GM21786 (cell line): ENCODE results near the gene COLQ.
"Not testable (repeated sequence)": the region's sequence is repeated elsewhere in the genome, so short reads cannot be mapped to it uniquely, and the experiment has no call there.

Source experiments
- ATAC-seq: cut with Tn5 transposase; IDR thresholded peaks from one replicate; pipeline ENCODE4 v1.9.1; 2021; ENCODE audit not compliant: unreplicated experiment

The COLQ gene

DNA sequence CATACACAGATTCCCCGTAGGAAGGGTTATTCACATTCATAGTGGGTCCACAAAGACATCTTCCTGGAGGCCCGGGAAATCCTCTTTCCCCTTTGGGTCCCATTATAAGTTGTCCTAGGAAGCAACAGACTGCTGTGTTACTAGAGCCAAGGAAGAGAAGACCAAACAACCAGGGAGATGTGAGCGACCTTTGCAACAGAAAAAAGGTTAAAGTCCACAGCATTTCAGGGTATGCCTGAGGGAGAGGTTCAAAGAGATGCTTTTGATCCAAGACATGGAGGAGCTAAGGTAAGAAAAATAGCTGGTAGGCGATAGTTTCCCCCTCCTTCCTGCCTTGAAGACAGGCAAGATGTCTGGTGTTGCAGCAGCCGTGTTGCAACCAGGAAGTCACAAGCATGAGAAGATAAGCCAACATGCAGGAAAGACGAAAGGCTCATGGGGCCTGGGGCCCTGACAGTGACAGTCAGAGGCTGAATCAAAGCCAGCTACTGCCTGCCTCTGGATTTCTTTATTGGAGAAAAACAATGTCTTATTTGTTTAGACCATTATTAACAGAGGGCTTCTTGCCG is 63.2 kb downstream of the COLQ start:
- ATAC-seq = no peak

DNA sequence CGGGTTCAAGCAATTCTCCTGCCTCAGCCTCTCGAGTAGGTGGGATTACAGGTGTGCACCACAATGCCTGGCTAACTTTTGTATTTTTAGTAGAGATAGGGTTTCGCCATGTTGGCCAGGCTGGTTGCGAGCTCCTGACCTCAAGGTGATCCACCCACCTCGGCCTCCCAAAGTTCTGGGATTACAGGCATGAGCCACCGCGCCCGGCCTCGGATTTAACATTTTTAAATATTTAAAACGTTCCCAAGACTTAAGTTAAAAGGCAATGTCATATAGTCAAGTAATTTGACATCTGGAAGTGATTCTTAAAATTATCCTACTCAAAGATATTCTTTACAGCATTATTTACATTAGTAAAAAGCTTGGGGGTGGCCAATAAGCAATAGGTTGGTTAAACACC is 64.6 kb downstream of the COLQ start:
- ATAC-seq = not testable (repeated sequence)

GRCh38 chr3:15456321-15456720 is 65.2 kb downstream of the COLQ start:
- no peak for ATAC-seq

DNA sequence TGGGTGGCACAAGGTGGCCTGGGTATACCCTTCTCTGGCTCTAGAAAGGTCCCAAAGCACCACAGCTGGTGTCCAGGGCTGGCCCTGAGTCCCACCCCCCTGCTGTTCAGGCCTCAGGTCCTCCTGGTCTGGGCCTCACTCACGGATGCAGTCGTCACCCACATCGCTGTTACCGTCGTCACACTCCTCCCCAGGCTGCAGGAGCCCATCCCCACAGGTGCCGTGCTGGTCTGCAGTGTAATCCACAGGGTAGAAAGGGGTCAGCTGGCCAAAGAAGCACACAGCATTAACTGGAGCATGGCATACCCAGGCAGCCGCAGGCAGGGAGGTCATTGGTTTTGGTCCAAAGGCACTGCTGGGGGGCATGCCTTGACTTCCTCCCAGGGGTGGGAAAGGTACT is 65.8 kb downstream of the COLQ start:
- ATAC-seq = no peak

GRCh38 chr3:15454965-15455364 is 66.5 kb downstream of the COLQ start:
- no peak for ATAC-seq

DNA sequence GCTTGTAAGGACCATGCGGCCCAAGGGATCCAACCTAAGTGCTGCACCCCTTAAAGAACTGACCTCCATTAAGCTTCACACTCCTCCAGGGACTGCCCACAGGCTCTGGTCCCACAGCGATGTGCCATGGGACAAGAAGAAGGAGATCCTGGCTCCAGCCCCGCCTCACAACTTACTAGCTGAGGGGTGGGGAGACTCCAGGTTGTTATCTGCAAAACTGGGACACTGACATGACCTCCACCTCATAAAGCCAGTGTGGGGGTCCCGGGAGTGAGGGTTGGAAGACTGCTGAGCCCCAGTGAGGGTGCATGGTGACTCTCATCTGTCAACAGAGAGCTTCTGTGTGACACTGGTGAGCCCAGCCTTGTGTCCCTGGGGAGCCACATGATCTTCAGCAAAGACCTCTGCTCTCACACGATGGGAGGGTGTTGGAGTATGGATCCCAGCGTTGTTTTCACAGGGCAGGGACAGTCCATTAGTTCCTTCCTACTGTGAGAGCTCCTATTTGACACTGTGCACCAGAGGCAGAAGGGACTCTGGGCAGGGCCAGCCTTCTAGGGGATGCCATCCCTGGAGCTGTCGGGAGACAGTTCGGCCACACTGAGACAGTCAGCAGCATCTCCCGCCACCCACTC is 67.4 kb downstream of the COLQ start:
- no peak for ATAC-seq

DNA sequence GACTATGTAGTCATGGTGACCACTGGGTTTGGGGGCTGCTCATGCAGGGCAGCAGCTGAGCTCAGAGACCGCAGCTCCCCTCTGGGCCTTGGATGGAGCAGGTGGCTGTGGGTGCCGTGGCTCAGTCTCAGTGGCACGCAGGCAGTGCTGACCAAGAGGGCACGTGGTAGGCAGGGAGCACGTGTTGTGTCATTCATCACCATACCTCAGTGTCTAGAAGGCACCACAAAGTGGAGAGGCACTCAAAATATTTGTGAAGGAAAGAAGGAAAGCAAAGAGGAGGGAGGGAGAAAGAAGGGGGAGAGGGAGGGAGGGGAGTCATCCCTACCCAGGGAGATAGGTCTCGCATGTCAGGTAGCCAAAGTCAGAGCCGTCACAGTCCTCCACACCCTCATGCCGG is 68.0 kb downstream of the COLQ start:
- ATAC-seq = no peak

DNA sequence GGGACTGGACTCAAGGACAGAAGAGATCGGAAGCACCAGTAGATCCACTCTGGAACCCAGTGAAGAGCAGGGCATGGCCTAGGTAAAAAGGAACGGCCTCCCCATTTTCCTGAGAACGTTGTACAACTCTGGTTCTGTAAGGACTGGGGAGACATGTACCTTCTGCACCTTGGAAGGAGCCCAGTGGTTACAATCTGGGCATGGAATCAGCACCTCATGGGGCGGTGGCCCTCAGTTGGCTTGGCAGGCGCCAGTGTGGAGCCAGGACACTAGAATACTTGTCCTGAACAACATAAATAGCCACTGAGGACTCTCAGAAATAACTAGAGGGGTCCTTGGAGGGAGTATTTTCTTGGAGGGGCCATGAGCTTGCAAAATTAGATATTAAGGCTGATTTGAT is 68.5 kb downstream of the COLQ start:
- ATAC-seq = no peak

DNA sequence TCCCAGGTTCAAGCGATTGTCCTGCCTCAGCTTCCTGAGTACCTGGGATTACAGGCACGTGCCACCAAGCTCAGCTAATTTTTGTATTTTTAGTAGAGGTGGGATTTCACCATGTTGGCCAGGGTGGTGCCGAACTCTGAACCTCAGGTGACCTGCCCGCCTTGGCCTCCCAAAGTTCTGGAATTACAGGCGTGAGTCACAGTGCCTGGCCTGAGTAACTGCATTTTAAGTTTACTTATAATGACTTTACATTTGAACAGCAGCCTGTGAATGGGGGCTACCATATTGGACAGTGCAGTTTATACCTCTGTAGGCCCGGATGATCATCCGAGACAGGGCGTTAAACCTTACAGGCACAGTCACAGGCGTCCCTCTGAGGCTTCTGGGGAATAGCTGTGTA is 69.3 kb downstream of the COLQ start:
- no peak for ATAC-seq

DNA sequence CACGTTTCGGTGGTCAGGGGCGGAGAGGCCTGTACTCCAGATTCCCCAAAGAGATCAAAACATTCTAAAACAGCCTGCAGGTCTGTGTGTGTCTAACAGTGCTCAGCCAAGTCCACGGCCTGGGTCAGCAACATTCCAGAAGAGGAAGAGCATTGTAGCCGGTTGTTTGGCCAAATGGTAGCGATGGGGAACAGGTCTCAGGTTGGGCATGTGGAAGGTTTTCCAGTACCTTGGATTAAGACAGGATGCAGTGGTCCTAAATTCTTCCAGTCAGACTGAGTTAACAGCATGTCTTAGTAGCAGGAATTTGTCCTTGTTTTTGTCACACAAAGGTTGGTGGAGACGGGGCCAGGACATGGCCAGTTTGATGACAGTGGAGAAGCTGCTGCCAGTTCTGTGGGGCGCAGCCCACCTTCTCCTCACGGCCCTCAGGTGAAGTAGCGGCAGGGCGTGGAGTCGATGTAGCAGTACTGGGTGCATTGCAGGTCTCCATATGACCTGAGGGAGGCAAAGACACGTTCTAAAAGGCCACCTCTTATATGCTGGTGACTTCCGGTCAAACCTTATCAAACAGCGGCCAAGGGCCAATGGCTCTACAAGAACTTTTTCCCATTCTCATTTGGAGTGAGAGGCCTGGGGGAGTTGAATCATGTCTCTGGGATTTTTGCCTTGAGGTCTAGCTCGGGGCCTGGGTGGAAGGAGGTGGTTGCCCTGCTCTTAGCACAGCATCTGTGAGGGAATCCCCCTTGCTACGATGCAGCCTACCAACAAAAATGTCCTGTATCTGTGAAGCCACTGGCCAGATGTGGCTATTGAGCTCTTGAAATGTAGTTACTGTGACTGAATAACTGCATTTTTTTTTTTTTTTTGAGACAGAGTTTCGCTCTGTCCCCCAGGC is 70.0 kb downstream of the COLQ start:
- no peak for ATAC-seq

GRCh38 chr3:15450438-15451215 is 70.9 kb downstream of the COLQ start:
- ATAC-seq = no peak

DNA sequence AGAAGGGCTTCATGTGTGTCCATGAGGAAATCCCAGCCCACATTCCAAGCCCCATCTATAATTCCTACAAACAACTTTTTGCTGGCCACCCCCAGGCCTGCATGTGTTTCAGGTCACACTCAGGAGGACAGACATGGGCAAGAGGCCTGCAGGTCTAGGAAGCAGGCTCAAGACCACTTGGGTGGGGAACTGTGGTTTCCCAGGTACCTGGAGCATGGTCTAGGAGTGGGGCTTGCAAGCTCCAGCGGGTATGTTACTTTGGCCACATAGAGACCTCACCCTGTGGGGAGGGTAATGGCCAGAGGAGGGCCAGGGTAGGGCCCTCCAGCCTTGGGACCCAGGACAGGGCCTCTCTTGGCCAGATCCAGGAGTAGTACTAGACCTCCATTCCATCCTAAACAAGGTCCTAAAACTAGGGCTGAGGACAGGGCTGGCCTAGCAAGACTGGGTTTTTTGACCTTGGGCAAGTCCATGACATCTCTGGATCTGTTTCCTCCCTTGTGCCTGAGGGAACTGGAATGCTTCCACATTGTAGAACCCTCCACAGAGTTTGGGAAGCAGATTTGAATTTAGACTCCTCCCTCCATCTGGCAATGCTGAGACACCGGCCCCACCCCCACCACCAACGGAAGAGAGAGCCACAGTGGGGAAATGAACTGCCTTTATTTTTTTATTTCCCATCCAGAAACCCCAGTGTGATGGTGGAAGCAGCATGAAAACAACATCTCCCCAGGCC is 71.8 kb downstream of the COLQ start:
- ATAC-seq = no peak

DNA sequence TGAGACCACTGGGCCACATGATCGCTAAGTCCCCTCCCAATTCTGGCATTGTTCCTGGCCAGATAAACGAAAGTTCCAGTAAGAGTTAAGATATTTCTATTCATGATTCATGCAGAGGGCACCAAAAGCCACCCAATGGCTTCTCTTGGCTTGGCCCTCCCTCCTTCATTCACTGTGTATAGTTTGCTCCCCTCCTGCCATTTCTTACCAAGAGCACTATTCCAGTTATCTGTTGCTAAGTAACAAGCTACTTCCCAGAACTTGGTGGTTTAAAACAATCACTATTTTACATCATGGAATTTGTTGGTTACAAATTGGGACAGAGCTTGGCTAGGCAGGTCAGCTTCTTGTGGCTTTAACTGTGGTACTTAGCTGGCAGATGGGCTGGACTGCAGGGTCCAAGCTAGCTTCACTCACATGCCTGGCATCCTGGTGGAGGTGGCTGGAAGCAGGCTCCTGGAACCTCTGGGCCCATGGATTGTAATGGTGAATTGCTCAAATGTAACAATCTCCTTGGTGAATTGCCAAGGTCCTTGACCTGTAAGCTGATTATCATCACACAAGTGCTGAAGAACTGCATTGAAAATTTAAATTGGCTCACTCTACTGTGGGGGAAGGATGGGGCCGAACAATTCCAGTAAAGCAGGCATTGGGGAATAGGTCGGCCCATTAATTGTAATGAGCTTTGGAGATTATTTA is 77.5 kb downstream of the COLQ start:
- ATAC-seq = no peak

DNA sequence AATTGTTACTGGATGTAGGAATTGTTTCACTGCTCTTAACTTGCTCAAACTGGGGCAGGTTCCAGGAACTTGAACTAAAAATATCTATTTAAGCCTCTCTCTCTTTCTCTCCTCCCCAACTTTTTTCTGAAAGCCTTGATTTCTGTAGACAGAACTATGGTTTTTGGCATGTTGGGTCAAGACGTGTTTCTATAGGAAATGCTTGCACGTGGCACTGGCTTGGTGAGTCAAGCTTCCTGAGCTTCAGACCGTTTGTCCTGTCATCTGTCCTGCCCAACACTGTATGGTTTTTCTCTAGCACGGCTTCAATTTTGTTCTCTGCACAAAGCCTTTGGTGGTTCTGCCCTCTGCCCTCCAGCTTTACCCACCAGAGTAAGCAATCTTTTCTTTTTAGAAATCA is 80.6 kb downstream of the COLQ start:
- no peak for ATAC-seq

DNA sequence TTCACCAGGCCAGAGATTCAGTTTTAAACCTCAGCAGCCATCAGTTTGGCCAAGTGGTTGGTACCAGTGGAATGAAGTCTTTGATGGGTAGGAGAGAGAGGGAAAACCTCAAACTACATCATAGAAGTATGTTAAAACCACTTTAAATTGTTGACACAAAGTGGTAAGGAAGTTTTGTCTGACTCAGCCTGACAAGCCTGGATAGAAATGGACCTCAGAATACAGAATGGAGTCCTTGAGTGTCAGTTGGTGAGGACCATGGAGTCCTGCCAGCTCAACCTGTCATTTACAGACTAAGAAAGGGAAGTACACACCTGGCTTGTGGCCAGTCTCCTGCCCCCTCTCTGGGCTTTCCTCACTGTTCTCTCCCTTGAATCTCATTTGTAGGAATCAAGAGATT is 82.0 kb downstream of the COLQ start:
- no peak for ATAC-seq

DNA sequence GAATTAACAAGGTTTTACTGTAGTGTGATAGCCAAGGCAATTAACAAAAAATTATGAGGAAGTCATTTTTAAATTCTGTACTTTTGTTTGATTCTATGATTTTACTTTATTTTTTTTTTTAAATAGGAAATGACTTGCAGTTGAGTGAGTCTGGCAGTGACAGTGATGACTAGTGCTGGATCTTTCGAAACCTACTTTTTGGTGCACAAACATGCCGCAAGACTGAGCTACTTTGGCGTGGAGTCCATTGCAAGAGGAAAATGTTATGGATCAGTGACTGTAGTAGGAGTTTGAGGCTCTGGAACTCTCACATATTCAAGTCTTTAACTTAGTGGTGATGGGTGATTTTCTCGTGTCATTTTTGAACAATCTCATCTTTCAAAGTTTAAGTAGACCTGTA is 82.5 kb downstream of the COLQ start:
- no peak for ATAC-seq

DNA sequence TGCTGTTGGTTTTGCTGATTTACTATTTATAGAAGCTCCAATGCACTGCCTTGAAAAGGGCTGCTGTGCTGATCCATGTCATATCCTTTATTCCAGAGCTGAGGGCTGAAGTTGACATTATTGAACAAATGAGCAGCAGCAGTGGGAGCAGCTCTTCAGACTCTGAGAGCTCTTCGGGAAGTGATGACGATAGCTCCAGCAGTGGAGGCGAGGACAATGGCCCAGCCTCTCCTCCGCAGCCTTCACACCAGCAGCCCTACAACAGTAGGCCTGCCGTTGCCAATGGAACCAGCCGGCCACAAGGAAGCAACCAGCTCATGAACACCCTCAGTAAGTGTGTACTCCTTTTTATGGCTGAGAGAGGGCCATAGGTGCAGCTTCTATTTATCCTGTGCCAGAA is 85.3 kb downstream of the COLQ start:
- no peak for ATAC-seq

DNA sequence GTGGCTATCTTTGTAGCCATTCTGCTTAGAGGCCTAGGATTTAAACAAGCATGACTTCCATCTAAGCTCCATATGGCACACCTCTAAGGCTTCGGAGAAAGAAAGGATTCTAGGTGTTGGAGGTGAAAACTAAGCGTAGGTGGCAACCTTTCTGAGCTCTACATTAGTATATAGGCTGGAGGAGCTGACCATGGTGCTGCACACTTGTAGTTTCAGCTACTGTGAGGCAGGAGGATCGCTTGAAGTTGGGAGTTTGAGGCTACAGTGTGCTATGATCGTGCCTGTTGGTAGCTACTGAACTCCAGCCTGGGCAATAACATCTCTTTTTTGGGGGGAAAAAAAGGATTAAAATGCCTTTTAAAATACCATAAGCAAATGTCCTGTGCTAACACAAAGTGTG is 86.8 kb downstream of the COLQ start:
- no peak for ATAC-seq

GRCh38 chr3:15433531-15433930 is 88.0 kb downstream of the COLQ start:
- no peak for ATAC-seq

GRCh38 chr3:15431256-15431837 is 90.2 kb downstream of the COLQ start:
- ATAC-seq = no peak
